ENCODE measurements around the gene RENBP.

Gene RENBP

GRCh38 chrX:153931748-153932147 is 12.7 kb downstream of the RENBP start:
- Histone ChIP-seq H3K9ac (ENCODE audit: low read length) (no peak overlapping the region), H3K9me3 (ENCODE audit: control insufficient read depth, insufficient read depth, low read depth, low read length) (peaks cover 9% of the 10 kb centered on the region; the same call in 1 of the 2 replicates), H3K4me1 (ENCODE audit: control insufficient read depth, insufficient read depth, low read length) (peaks cover 16% of the 10 kb centered on the region), H3K36me3 (ENCODE audit: control insufficient read depth, insufficient read depth, low read length) (peaks cover 42% of the 10 kb centered on the region), H3K27me3 (ENCODE audit: control insufficient read depth, insufficient read depth, low read length) (no peaks in the 10 kb centered on the region), H3K27ac (ENCODE audit: low read depth, low read length) (no peak overlapping the region), H3K4me3 (ENCODE audit: low read depth, low read length) (no peak overlapping the region)

- Histone ChIP-seq H3K4me3 (ENCODE audit: low read depth, low read length) (no peak overlapping the region), H3K27ac (ENCODE audit: low read depth, low read length) (no peak overlapping the region), H3K9me3 (ENCODE audit: control insufficient read depth, insufficient read depth, low read depth, low read length) (peaks cover 9% of the 10 kb centered on the region; the same call in 1 of the 2 replicates), H3K27me3 (ENCODE audit: control insufficient read depth, insufficient read depth, low read length) (no peaks in the 10 kb centered on the region), H3K4me1 (ENCODE audit: control insufficient read depth, insufficient read depth, low read length) (peaks cover 21% of the 10 kb centered on the region), H3K36me3 (ENCODE audit: control insufficient read depth, insufficient read depth, low read length) (peaks cover 42% of the 10 kb centered on the region), H3K9ac (ENCODE audit: low read length) (no peak overlapping the region)
These were observed 13.3 kb downstream of the RENBP start for GRCh38 chrX:153931151-153931550.

- H3K9me3 ChIP-seq (ENCODE audit: control insufficient read depth, insufficient read depth, low read depth, low read length): peaks cover 9% of the 10 kb centered on the region; the same call in 1 of the 2 replicates
- H3K9ac ChIP-seq (ENCODE audit: low read length): no peak overlapping the region
- H3K27me3 ChIP-seq (ENCODE audit: control insufficient read depth, insufficient read depth, low read length): no peaks in the 10 kb centered on the region
- H3K36me3 ChIP-seq (ENCODE audit: control insufficient read depth, insufficient read depth, low read length): peaks cover 42% of the 10 kb centered on the region
- H3K4me1 ChIP-seq (ENCODE audit: control insufficient read depth, insufficient read depth, low read length): peaks cover 21% of the 10 kb centered on the region
- H3K4me3 ChIP-seq (ENCODE audit: low read depth, low read length): no peak overlapping the region
- no peak overlapping the region for H3K27ac ChIP-seq (ENCODE audit: low read depth, low read length)
These were observed 14.2 kb downstream of the RENBP start for GRCh38 chrX:153930011-153930910.

DNA sequence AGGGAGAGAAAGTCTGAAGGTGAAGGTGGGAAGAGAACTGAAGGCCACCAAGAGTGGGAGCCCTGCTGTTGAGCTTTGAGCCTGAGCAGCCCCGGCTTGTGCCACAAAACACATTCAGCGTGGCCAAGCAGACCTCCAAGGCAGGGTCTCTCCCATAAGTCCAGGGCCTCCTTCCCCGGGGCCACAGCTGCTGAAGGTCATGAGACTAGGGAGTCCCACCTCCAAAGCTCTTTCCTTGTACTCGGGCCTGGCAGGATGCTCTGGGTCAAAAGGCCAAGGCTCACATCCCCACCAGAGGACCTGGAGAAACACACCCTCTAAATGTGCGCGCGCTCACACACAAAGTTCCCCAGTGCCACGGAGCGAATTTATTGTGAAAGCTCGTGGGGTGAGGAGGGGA is 14.9 kb downstream of the RENBP start:
- Histone ChIP-seq H3K36me3 (ENCODE audit: control insufficient read depth, insufficient read depth, low read length) (peaks cover 42% of the 10 kb centered on the region), H3K4me1 (ENCODE audit: control insufficient read depth, insufficient read depth, low read length) (peaks cover 28% of the 10 kb centered on the region), H3K27ac (ENCODE audit: low read depth, low read length) (no peak overlapping the region), H3K27me3 (ENCODE audit: control insufficient read depth, insufficient read depth, low read length) (no peaks in the 10 kb centered on the region), H3K4me3 (ENCODE audit: low read depth, low read length) (no peak overlapping the region), H3K9me3 (ENCODE audit: control insufficient read depth, insufficient read depth, low read depth, low read length) (peaks cover 9% of the 10 kb centered on the region; the same call in 1 of the 2 replicates), H3K9ac (ENCODE audit: low read length) (no peak overlapping the region)

GRCh38 chrX:153928846-153929245 is 15.6 kb downstream of the RENBP start:
- peaks cover 42% of the 10 kb centered on the region for H3K36me3 ChIP-seq (ENCODE audit: control insufficient read depth, insufficient read depth, low read length)
- H3K4me3 ChIP-seq (ENCODE audit: low read depth, low read length): peak overlapping the region; percentile 38; the same call in 1 of the 2 replicates
- peaks cover 30% of the 10 kb centered on the region for H3K4me1 ChIP-seq (ENCODE audit: control insufficient read depth, insufficient read depth, low read length)
- peaks cover 9% of the 10 kb centered on the region; the same call in 1 of the 2 replicates for H3K9me3 ChIP-seq (ENCODE audit: control insufficient read depth, insufficient read depth, low read depth, low read length)
- H3K9ac ChIP-seq (ENCODE audit: low read length): no peak overlapping the region
- H3K27ac ChIP-seq (ENCODE audit: low read depth, low read length): no peak overlapping the region
- H3K27me3 ChIP-seq (ENCODE audit: control insufficient read depth, insufficient read depth, low read length): no peaks in the 10 kb centered on the region

DNA sequence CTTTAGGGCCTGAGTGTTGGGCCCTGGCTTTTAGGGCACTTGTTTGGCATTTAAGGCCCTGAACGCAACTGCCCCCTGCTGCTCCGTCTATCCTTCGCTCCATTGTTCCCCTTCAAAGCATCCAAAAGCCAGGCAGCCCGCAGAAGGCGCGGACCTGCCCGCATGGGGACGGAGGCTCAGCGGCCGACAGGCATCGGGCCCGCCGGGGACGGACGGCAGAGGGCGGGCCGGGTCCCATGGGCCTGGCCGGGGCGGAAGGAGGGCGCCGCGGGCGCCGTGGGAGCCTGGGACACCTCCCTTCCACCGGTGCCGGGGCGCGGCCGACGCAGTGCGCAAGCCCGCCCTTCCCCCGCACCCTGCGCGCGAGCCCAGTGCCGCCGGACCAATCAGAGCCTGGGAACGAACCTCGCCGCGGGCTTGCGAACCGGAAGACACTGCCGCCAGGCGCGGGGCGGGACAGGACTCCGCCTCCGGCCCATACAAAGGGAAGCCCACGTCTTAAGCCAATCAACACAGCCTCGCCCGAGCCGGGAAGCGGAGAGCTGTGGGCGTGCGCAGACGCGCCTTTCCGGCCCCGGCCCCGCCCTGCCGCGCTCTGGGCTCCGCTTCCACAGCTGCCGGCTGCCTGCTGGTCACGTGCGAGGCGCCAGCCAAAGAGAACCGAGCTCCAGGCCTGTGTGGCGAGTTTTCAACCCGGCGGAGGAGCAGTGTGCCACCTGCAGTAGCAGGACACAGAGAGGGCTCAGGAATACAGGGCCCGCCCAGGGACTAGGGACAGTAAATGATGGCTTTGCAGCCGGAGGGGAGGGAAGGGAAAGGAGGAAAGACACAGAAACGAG is 16.3 kb downstream of the RENBP start:
- no peaks in the 10 kb centered on the region for H3K27me3 ChIP-seq (ENCODE audit: control insufficient read depth, insufficient read depth, low read length)
- peaks cover 9% of the 10 kb centered on the region; the same call in 1 of the 2 replicates for H3K9me3 ChIP-seq (ENCODE audit: control insufficient read depth, insufficient read depth, low read depth, low read length)
- peak overlapping the region; percentile 95 for H3K9ac ChIP-seq (ENCODE audit: low read length)
- peak overlapping the region; percentile 86; the same call in 1 of the 2 replicates for H3K27ac ChIP-seq (ENCODE audit: low read depth, low read length)
- peaks cover 40% of the 10 kb centered on the region for H3K36me3 ChIP-seq (ENCODE audit: control insufficient read depth, insufficient read depth, low read length)
- peak overlapping the region; percentile 80 for H3K4me3 ChIP-seq (ENCODE audit: low read depth, low read length)
- peaks cover 29% of the 10 kb centered on the region for H3K4me1 ChIP-seq (ENCODE audit: control insufficient read depth, insufficient read depth, low read length)

DNA sequence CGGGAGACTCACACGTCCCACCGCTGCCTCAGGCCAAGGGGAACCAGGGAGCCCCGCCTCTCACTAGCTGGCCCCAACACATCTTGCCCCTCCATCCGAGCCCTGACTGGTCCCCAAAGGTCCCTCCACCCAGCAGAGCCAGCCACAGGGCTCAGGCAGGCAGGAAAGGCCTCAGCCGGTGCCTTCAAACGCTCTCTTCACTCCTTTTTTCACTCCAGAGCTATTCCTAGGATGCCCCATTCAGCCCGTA is 16.8 kb downstream of the RENBP start:
- Histone ChIP-seq H3K4me1 (ENCODE audit: control insufficient read depth, insufficient read depth, low read length) (peaks cover 30% of the 10 kb centered on the region), H3K9me3 (ENCODE audit: control insufficient read depth, insufficient read depth, low read depth, low read length) (peaks cover 9% of the 10 kb centered on the region; the same call in 1 of the 2 replicates), H3K4me3 (ENCODE audit: low read depth, low read length) (peak overlapping the region; percentile 80), H3K9ac (ENCODE audit: low read length) (peak overlapping the region; percentile 95), H3K36me3 (ENCODE audit: control insufficient read depth, insufficient read depth, low read length) (peaks cover 36% of the 10 kb centered on the region), H3K27me3 (ENCODE audit: control insufficient read depth, insufficient read depth, low read length) (no peaks in the 10 kb centered on the region), H3K27ac (ENCODE audit: low read depth, low read length) (peak overlapping the region; percentile 86; the same call in 1 of the 2 replicates)

DNA sequence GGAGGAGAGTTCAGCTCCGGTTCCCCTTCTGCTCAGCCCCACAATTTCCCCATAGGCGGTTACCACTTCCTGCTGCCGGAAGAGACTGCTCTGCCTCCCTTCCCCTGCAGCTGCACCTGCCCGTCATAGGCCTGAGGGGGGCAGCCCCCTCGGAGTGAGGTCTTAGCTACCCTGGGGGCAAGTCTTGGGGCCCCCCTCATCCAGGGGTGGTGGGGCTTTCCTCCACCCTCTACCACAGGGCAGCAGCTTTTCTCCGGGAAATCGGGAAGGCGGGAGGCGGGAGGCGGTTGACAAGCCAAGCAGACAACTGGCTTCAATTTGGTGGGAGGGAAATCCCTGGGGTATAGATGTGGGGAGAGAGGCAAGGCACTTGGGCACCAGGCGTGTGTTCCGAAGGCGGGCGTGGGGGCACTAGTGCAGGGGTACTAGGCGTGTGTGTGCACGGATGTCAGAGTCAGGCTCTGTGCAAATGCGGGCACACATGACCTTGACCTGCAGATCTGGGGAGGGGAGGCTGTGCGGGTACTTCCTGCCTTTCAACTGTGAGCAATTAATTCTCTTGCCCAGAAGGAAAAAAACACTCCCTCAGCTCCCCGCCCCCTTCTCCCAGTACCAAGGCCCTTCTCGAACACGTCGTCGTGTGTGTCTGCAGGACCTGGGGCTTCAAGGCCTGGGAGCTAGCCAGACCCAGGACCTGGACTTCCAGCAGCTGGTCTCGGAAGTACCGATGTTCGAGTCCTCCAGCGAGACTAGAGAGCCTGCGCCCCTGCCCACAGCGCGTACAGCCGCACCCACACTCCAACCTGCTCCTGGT is 17.4 kb downstream of the RENBP start:
- Histone ChIP-seq H3K4me3 (ENCODE audit: low read depth, low read length) (peak overlapping the region; percentile 80), H3K27ac (ENCODE audit: low read depth, low read length) (peak overlapping the region; percentile 86; the same call in 1 of the 2 replicates), H3K36me3 (ENCODE audit: control insufficient read depth, insufficient read depth, low read length) (peaks cover 31% of the 10 kb centered on the region), H3K9ac (ENCODE audit: low read length) (peak overlapping the region; percentile 95), H3K4me1 (ENCODE audit: control insufficient read depth, insufficient read depth, low read length) (peaks cover 34% of the 10 kb centered on the region), H3K27me3 (ENCODE audit: control insufficient read depth, insufficient read depth, low read length) (no peaks in the 10 kb centered on the region), H3K9me3 (ENCODE audit: control insufficient read depth, insufficient read depth, low read depth, low read length) (peaks cover 9% of the 10 kb centered on the region; the same call in 1 of the 2 replicates)

DNA sequence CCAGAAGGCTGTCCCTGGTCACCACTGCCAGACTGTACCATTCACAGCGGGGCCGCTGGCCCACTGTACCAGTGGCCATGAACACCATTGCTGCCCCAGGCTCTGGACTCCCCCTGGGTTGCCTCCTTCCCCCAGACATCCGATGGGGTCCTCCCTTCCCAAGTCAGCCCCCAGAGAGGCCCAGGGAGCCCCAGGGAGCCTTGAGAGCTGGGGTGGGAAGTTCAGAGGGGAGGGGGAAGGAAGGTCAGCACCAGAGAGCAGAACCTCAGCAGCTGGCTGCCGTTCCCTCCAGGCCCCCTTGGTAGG is 17.9 kb downstream of the RENBP start:
- peak overlapping the region; percentile 95 for H3K9ac ChIP-seq (ENCODE audit: low read length)
- no peaks in the 10 kb centered on the region for H3K27me3 ChIP-seq (ENCODE audit: control insufficient read depth, insufficient read depth, low read length)
- peak overlapping the region; percentile 86; the same call in 1 of the 2 replicates for H3K27ac ChIP-seq (ENCODE audit: low read depth, low read length)
- H3K9me3 ChIP-seq (ENCODE audit: control insufficient read depth, insufficient read depth, low read depth, low read length): peaks cover 7% of the 10 kb centered on the region; the same call in 1 of the 2 replicates
- peaks cover 26% of the 10 kb centered on the region for H3K36me3 ChIP-seq (ENCODE audit: control insufficient read depth, insufficient read depth, low read length)
- H3K4me1 ChIP-seq (ENCODE audit: control insufficient read depth, insufficient read depth, low read length): peaks cover 40% of the 10 kb centered on the region
- H3K4me3 ChIP-seq (ENCODE audit: low read depth, low read length): peak overlapping the region; percentile 80

GRCh38 chrX:153925739-153926551 is 18.5 kb downstream of the RENBP start, which contains the start of gene ARHGAP4:
ARHGAP4 (minus strand) TSS chrX:153926264; CDS start chrX:153926202, 62 bp downstream.
- H3K27me3 ChIP-seq (ENCODE audit: control insufficient read depth, insufficient read depth, low read length): no peaks in the 10 kb centered on the region
- H3K4me3 ChIP-seq (ENCODE audit: low read depth, low read length): peak within 1 kb of the TSS; percentile 80
- H3K9me3 ChIP-seq (ENCODE audit: control insufficient read depth, insufficient read depth, low read depth, low read length): peaks cover 5% of the 10 kb centered on the region; the same call in 1 of the 2 replicates
- H3K27ac ChIP-seq (ENCODE audit: low read depth, low read length): peak within 1 kb of the TSS; percentile 86; the same call in 1 of the 2 replicates
- H3K9ac ChIP-seq (ENCODE audit: low read length): peak within 1 kb of the TSS; percentile 95
- peaks cover 40% of the 10 kb centered on the region for H3K4me1 ChIP-seq (ENCODE audit: control insufficient read depth, insufficient read depth, low read length)
- peaks cover 20% of the 10 kb centered on the region for H3K36me3 ChIP-seq (ENCODE audit: control insufficient read depth, insufficient read depth, low read length)
